Mesothelial cell of epicardium (in vitro differentiated cells): Measurements from ENCODE around the gene HRH2. TPM values are rescaled to one million over a fixed set of nuclear protein-coding genes. Genes with fewer than 3 reads are reported as not detected.

Experiments
- DNase-seq, 2 experiments: peaks; one replicate each; pipeline ENCODE4 v3.0.0; 2021; ENCODE audit warnings: low spot score in 2 of 2; ENCODE audit not compliant: unreplicated experiment in 2 of 2
- H3K27ac Mint-ChIP-seq: 2 replicates; pipeline ENCODE4 v1.8.0; 2021; ENCODE audit warnings: mixed read lengths
- H3K27me3 Mint-ChIP-seq: 2 replicates; pipeline ENCODE4 v1.8.0; 2021; ENCODE audit warnings: low read depth, mixed read lengths
- H3K36me3 Mint-ChIP-seq: 2 replicates; pipeline ENCODE4 v1.8.0; 2021; ENCODE audit warnings: mixed read lengths
- H3K4me1 Mint-ChIP-seq: 2 replicates; pipeline ENCODE4 v1.8.0; 2021; ENCODE audit warnings: mixed read lengths
- H3K4me3 Mint-ChIP-seq: 2 replicates; pipeline ENCODE4 v1.8.0; 2021; ENCODE audit warnings: mild to moderate bottlenecking, moderate library complexity, mixed read lengths
- H3K9me3 Mint-ChIP-seq: 2 replicates; pipeline ENCODE4 v1.8.0; 2021; ENCODE audit warnings: mixed read lengths
- CTCF ChIP-seq: fragments of 200-600 bp; sonication (generic); IDR thresholded peaks from one replicate; pipeline ENCODE4 v1.5.0; 2021; ENCODE audit warnings: antibody characterized with exemption; ENCODE audit not compliant: unreplicated experiment
- total RNA-seq: library from RNA; stranded (reverse); gene quantifications from 3 replicates; pipeline ENCODE4 v1.2.1, GENCODE V29; 2021

HRH2 gene
- total RNA-seq, 1 donor from 2014 or later: 2.6 TPM

DNA sequence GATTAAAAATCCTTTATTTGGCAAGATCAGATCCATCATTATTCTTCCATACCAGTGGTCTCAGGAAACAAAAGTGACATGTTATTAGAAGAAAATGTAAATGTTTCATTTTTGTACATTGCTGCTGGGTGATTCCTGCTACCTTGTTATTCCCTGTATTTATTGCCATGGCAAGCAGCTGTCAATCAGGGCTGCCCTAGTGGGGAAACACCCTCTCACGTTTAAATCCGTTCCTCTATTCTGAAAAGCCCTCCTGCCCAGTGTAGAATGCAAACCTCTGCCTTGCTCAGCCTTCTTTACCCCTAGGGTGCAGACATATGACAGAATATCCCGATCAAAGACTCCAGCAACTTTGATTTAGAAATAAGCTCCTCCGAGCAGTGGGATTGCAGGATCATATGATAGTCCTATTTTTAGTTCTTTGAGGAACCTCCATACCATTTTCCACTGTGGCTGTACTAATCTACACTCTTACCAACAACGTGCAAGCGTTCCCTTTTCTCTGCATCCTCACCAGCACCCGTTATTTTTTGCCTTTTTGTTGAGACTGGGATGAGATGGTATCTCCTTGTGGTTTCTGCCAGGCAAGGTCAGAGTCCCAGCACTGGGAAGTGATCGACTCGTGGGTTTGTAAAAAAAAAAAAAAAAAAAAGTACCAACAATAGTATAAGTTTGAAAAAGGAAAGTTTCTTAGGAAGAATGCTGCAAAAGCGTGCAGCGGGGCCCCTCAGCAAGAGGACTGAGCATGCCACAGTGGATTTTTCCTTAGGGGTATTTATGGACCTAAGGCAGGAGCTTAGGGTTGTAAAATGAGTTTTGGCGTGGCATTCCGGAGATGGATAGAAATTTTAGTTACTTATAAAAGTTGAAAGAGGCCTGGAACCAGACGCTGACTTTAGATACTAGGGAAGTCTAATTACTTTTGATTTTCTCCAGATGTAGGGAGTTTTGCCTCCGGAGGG, 66.7 kb downstream of the HRH2 start:
- H3K27me3 Mint-ChIP-seq: peaks cover 24% of the 10 kb centered on the region
- no peak for TF ChIP-seq CTCF
- no peaks in the 10 kb centered on the region for H3K36me3 Mint-ChIP-seq
- peaks cover 10% of the 10 kb centered on the region for H3K4me1 Mint-ChIP-seq
- H3K9me3 Mint-ChIP-seq: no peaks in the 10 kb centered on the region
- peak overlapping the region; percentile 3 for H3K27ac Mint-ChIP-seq
- DNase-seq: no peak
- no peak overlapping the region for H3K4me3 Mint-ChIP-seq

DNA sequence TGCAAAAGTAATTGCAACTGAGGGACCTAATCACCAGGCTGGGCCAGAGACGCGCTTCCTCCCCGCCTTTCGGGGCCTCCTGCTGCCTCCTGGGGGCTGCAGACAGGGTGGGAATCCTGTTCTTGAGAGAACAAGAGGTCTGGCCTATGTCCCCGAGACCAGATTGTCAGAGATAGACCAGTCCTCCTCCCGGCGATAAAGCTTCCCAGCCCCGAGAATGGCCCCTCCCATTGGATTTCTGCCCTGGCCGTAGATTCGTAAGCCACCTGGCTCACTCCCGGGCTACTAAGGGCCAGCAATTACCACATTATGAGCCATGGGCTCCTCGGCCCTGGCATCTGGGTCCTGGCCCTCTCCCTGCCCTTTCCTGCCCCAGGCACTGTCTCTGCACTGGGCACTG, 70.4 kb downstream of the HRH2 start:
- no peak overlapping the region for H3K4me3 Mint-ChIP-seq
- H3K9me3 Mint-ChIP-seq: peaks cover 3% of the 10 kb centered on the region
- no peak overlapping the region for H3K27ac Mint-ChIP-seq
- H3K4me1 Mint-ChIP-seq: peaks cover 12% of the 10 kb centered on the region
- no peak for TF ChIP-seq CTCF
- H3K27me3 Mint-ChIP-seq: peaks cover 48% of the 10 kb centered on the region
- H3K36me3 Mint-ChIP-seq: no peaks in the 10 kb centered on the region
- no peak for DNase-seq

GRCh38 chr5:175728885-175729828, 71.3 kb downstream of the HRH2 start:
- Mint-ChIP-seq H3K27me3 (peaks cover 54% of the 10 kb centered on the region), H3K36me3 (no peaks in the 10 kb centered on the region), H3K4me3 (peak overlapping the region; percentile 41), H3K9me3 (peaks cover 7% of the 10 kb centered on the region), H3K27ac (no peak overlapping the region), H3K4me1 (peaks cover 12% of the 10 kb centered on the region)
- peak in 1 of 2 experiments; percentile 49 for DNase-seq
- TF ChIP-seq CTCF: no peak

GRCh38 chr5:175729829-175730277, 72.0 kb downstream of the HRH2 start:
- DNase-seq: peak; percentile 90 to 99
- Mint-ChIP-seq H3K4me1 (peaks cover 7% of the 10 kb centered on the region), H3K9me3 (peaks cover 7% of the 10 kb centered on the region), H3K27ac (no peak overlapping the region), H3K4me3 (peak overlapping the region; percentile 41), H3K36me3 (no peaks in the 10 kb centered on the region), H3K27me3 (peaks cover 59% of the 10 kb centered on the region)
- TF ChIP-seq CTCF: peak; percentile 95

DNA sequence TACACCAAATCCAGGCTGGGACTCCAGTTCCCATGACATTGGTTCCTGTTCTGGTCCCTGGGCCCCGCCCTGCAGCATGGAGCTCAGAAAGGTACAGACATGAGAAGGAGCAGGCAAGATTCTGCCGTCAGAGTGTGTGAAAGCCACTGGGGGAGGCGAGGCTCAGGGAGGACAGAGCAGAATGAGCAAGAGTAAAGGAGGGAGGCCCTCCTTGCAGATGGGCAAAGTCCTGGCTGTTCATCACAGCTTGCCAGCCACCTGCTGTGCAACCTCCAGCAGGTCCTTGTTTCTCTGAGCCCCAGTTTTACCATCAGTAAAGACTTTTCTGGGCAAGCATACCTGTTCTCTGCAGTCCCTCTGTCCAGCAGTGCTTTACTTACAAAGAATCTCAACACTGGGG, 73.3 kb downstream of the HRH2 start:
- Mint-ChIP-seq H3K9me3 (peaks cover 7% of the 10 kb centered on the region), H3K27ac (no peak overlapping the region), H3K36me3 (no peaks in the 10 kb centered on the region), H3K4me3 (no peak overlapping the region), H3K27me3 (peaks cover 59% of the 10 kb centered on the region), H3K4me1 (peaks cover 7% of the 10 kb centered on the region)
- no peak for DNase-seq
- TF ChIP-seq CTCF: no peak
